ENCODE data around the gene CPLX1.

CPLX1 gene

DNA sequence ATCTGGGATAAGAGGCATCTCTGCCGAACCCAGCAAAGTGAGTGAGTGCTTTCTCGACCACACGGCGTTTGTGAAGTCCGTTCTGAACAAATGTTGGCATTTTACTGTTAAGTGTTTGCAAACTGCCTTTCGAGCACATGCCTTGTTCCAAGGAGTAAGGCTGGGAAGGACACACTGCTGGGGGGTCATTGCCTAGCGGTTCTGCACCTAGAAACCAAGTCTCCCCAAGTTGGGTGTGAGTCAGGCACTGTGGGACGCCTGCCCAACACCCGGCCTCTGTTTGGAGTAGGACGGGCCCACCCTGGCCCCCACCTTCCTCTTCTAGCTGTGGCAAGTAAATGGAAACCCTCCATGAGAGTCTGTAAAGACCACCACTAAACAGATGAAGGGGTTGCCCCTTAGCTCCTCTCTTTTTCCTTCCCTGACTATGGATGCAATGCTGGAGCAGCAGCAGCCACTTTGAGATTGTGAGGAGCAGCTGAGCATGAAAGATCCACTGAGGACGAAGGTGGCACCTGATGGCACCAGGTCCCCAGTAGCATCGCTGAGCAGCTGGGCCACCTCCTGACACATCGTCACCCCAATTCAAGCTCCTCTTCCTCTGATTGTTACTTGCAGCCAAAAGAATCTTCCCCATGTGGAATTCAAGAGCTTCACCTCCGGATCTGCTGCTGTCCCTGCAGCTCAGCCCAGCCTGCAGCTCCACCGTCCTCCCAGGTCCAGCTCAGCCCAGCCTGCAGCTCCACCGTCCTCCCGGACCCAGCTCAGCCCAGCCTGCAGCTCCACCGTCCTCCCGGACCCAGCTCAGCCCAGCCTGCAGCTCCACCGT lies 6.3 kb downstream of the CPLX1 start:
- DNase-seq (ENCODE audit: insufficient read length, low spot score): no peak
- TF ChIP-seq, protein P1, sequence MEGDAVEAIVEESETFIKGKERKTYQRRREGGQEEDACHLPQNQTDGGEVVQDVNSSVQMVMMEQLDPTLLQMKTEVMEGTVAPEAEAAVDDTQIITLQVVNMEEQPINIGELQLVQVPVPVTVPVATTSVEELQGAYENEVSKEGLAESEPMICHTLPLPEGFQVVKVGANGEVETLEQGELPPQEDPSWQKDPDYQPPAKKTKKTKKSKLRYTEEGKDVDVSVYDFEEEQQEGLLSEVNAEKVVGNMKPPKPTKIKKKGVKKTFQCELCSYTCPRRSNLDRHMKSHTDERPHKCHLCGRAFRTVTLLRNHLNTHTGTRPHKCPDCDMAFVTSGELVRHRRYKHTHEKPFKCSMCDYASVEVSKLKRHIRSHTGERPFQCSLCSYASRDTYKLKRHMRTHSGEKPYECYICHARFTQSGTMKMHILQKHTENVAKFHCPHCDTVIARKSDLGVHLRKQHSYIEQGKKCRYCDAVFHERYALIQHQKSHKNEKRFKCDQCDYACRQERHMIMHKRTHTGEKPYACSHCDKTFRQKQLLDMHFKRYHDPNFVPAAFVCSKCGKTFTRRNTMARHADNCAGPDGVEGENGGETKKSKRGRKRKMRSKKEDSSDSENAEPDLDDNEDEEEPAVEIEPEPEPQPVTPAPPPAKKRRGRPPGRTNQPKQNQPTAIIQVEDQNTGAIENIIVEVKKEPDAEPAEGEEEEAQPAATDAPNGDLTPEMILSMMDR (IDR thresholded peaks at IDR 0.05; ENCODE audit: insufficient read depth, missing control alignments): no peak
- FAIRE-seq: no peak

DNA sequence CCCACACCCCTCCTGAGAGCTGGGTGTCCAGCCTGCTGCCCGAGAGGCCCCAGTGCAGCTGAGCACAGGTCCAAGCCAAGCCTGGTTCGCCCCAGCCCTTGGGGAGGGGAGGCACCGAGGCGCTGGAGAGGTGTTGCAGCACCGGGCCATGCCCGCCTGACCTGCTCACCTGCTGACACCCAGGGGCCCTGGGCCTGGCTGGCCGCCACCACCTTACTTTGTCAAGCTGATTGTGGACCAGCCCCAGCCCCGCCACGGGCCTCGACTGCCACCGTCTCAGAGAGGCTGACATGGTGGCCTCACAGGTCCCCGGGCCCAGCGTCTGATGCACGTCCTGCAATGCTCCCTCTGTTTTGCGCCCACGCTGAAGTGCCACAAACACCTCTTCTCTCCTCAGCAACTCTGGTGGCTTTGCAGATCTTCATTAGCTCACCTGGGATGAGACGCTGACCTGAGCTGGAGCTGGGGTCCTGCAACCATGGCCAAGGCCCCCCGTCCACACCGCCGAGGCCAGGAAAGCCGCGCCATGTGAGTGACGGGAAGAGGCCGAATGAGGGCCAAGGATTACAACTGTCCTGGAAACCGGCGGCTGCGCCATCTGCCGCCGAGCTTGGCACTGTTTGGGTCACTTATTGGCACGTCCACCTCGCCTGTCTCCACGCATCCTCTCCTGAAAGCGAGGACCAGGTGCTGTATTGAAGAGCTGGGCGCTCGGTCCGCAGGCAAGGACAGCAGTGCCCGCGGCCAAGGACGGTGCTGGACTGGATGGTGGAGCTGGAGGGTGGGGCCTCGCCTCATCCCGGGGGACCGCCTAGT lies 7.6 kb downstream of the CPLX1 start:
- DNase-seq (ENCODE audit: insufficient read length, low spot score) (no peak), FAIRE-seq (no peak)
- TF ChIP-seq, protein P1 (IDR thresholded peaks at IDR 0.05; ENCODE audit: insufficient read depth, missing control alignments): no peak

DNA sequence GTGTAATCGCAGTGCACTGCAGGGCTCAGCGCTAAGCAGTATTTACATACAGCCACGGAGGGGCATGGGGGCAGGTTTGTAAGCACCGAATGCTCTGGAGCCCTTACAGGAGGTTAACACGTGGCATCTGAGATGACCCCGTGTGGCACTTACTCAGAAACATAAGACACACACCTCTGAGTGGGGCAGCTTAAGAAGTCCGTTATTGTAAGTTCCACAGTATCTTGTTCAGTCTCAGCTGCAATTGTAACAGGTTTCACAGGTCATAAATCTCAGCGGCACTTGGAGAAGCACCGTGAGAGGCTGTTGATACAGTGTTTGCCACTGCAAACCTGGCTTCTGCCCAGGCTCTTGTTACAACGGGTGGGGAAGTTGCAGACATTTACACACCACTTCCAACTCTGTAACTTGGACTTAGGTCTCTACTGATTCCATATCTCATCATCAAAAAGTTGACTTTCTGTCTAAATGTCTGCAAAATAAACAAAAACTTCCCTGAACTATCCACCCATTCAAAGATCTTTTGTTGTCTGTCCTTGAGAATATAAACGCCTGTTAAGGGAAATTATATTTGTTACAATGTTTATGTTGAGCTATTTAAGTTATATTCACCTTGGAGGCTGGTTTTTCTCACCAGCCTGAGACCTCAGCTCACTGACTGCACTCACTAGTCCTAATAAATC lies 10.3 kb downstream of the CPLX1 start:
- FAIRE-seq (no peak), DNase-seq (ENCODE audit: insufficient read length, low spot score) (no peak)
- TF ChIP-seq, protein P1 (IDR thresholded peaks at IDR 0.05; ENCODE audit: insufficient read depth, missing control alignments): no peak

DNA sequence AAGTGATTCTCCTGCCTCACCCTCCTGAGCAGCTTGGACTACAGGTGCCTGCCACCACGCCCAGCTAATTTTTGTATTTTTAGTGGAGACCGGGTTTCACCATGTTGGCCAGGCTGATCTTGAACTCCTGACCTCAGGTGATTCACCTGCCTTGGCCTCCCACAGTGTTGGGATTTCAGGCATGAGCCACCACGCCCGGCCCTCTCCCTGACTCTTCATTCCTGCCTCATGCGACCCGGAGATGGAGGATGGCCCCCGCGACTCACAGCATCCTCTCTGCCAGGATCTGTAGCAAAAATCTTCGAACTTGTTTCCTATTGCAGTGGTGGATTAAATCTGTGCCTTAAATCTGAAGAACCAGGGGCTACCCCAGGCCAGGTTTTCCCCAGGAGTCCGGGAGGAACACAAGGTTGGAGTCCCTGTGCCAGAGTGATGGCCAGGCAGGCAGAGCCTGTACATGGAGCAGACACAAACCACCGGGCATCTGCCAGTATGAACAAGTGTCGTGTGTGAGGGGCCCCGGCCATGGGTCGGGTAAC lies 11.5 kb downstream of the CPLX1 start:
- FAIRE-seq (no peak), DNase-seq (ENCODE audit: insufficient read length, low spot score) (no peak)
- TF ChIP-seq, protein P1 (IDR thresholded peaks at IDR 0.05; ENCODE audit: insufficient read depth, missing control alignments): no peak

DNA sequence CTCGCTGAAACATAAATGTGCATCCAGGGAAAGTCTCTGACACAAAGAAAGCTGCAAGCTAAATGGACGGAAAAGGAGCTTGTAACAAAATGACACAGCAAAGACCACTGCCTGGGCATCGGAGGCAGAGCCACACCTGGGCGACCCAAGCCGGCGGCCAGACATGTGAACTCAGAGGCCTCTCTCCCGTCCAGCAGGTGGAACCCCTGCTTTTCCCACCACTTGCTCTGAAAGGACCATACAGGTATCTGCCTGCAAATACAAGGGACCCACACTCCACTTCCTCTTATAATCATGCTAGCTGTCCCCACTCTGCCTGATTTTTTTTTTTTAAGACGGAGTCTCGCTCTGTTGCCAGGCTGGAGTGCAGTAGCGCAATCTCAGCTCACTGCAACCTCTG lies 12.0 kb downstream of the CPLX1 start:
- DNase-seq (ENCODE audit: insufficient read length, low spot score) (no peak), FAIRE-seq (no peak)
- TF ChIP-seq, protein P1 (IDR thresholded peaks at IDR 0.05; ENCODE audit: insufficient read depth, missing control alignments): no peak

DNA sequence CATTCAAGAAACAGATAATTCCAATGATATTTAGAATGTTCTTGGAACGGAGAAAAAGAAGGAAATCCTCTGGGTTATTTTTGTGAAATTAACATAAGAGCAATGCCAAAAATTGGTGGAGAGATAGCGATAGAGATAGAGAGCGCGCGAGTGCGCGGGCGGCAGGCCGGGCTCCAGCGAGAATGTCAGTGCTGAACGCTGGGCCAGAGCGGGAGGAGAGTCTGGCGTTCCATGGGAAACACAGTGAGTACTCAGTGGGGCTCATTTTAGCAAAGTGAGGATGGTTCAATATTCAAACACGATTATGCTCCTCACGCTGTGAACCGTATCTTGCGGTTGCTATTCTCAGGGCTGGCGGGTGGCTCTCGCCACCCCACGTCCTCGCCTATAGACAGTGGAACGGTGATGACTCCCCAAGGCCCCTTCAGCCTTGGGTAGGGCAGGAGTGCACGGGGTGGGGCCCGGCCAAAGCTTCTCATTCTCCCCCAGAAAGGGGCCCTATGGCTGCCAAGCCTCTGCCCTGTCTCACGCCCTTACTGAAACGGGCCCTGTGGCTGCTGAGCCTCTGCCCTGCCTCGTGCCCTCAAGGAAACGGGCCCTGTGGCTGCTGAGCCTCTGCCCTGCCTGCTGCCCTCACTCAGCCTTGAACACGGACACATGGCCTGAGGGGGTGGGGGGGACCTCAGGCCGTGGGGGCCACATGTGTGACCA lies 16.9 kb downstream of the CPLX1 start:
- TF ChIP-seq, protein P1 (IDR thresholded peaks at IDR 0.05; ENCODE audit: insufficient read depth, missing control alignments): no peak
- no peak for FAIRE-seq

More for the DNA sequence above, 16.9 kb downstream of the CPLX1 start:
- no peak for DNase-seq (ENCODE audit: insufficient read length, low spot score)

Data from D721Med (cell line).